Smooth muscle cell (in vitro differentiated cells): ENCODE data around the gene CAMK2A. TPM values are rescaled to one million over a fixed set of nuclear protein-coding genes. Genes with fewer than 3 reads are reported as not detected.

ENCODE experiments used
- DNase-seq: peaks from one replicate; lab custom pipeline; 2025; ENCODE audit not compliant: unreplicated experiment; lab: John Stamatoyannopoulos, UW
- H2AFZ ChIP-seq: fragments of 200-600 bp; sonication (generic); 2 replicates; pipeline ENCODE4 v1.6.0; 2016; ENCODE audit warnings: antibody characterized with exemption, low read depth, mild to moderate bottlenecking
- H3F3A ChIP-seq: fragments of 200-600 bp; sonication (generic); 2 replicates; pipeline ENCODE4 v1.6.0; 2017; ENCODE audit warnings: antibody characterized with exemption, low read depth
- H3K27ac ChIP-seq: fragments of 200-600 bp; sonication (generic); 2 replicates; pipeline ENCODE4 v1.5.1; 2016; ENCODE audit warnings: low read depth, mild to moderate bottlenecking
- H3K27me3 ChIP-seq: fragments of 200-600 bp; sonication (generic); 2 replicates; pipeline ENCODE4 v1.6.1; 2016; ENCODE audit warnings: low read depth, mild to moderate bottlenecking
- H3K36me3 ChIP-seq: fragments of 200-600 bp; sonication (generic); 2 replicates; pipeline ENCODE4 v1.5.1; 2016; ENCODE audit warnings: low read depth
- H3K4me1 ChIP-seq: fragments of 200-600 bp; sonication (generic); 2 replicates; pipeline ENCODE4 v1.5.1; 2016; ENCODE audit warnings: low read depth
- H3K4me2 ChIP-seq: fragments of 200-600 bp; sonication (generic); 2 replicates; pipeline ENCODE4 v1.6.0; 2016; ENCODE audit warnings: mild to moderate bottlenecking
- H3K4me3 ChIP-seq: fragments of 200-600 bp; sonication (generic); 2 replicates; pipeline ENCODE4 v1.5.1; 2016; ENCODE audit warnings: mild to moderate bottlenecking
- H3K79me2 ChIP-seq: fragments of 200-600 bp; sonication (generic); 2 replicates; pipeline ENCODE4 v1.6.0; 2016; ENCODE audit warnings: low read depth, mild to moderate bottlenecking
- H3K9ac ChIP-seq: fragments of 200-600 bp; sonication (generic); 2 replicates; pipeline ENCODE4 v1.6.0; 2016; ENCODE audit warnings: low read depth
- H3K9me3 ChIP-seq: fragments of 200-600 bp; sonication (generic); replicated peaks from 2 replicates; pipeline ENCODE4 v1.5.1; 2016; ENCODE audit warnings: low read depth
- H4K20me1 ChIP-seq: fragments of 200-600 bp; sonication (generic); 2 replicates; pipeline ENCODE4 v1.6.0; 2016; ENCODE audit warnings: low read depth
- WGBS: methylation state at CpG from one replicate; pipeline ENCODE4 v1.1.7; 2016; ENCODE audit warnings: low lambda C conversion rate; 5-methylcytosine and 5-hydroxymethylcytosine counted together
- polyA plus RNA-seq: library from polyadenylated mRNA; unstranded; fragments of >200 nt; fragmentation: Nextera tagmentation; extraction: Ambion mirVana; gene quantifications from 2 replicates; pipeline ENCODE4 v1.2.1, GENCODE V29; 2016
- total RNA-seq: library from RNA; depleted of rRNA; stranded (reverse); fragments of >200 nt; gene quantifications from 2 replicates; pipeline ENCODE4 v1.2.3, GENCODE V29; 2014
- TF ChIP-seq, protein P1 (sequence below): fragments of 200-600 bp; sonication (generic); IDR thresholded peaks from 2 replicates; pipeline ENCODE4 v1.5.1; 2017; ENCODE audit warnings: borderline replicate concordance, mild to moderate bottlenecking, antibody characterized with exemption; ENCODE audit not compliant: insufficient read depth, poor library complexity, severe bottlenecking

The CAMK2A gene
- total and polyA plus RNA-seq, 2 experiments from 2014 or later = 0.83 to 1.6 TPM

DNA sequence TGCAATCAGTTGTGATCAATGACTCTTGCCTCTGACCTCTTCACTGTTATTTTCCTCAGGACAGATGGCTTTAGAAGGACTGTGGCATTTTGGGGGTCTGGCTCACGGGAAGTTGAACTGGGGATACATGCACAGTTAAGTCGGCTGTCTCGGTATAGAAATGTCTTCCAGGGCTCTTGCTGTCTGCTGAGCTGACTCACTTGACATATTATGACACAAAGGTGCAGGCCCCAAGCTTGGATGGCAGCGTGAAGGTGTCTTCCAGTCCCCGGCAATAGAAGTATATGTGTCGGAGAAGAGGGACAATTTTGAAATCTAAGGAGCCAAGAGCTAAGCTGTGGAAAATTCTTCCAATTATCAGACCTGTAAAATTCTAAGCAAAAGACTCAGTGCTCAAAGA, 22.9 kb upstream of the CAMK2A start:
- DNase-seq = no peak
- H3K27ac ChIP-seq = peak overlapping the region; percentile 1
- peaks cover 16% of the 10 kb centered on the region for H3F3A ChIP-seq
- H3K4me3 ChIP-seq = no peak overlapping the region
- H3K4me1 ChIP-seq = peaks cover 8% of the 10 kb centered on the region
- 62% methylated on average over 6 of the region's 6 CpGs for WGBS
- no peak overlapping the region for H3K9ac ChIP-seq
- H4K20me1 ChIP-seq = no peaks in the 10 kb centered on the region
- no peaks in the 10 kb centered on the region for H3K9me3 ChIP-seq
- TF ChIP-seq, protein P1, sequence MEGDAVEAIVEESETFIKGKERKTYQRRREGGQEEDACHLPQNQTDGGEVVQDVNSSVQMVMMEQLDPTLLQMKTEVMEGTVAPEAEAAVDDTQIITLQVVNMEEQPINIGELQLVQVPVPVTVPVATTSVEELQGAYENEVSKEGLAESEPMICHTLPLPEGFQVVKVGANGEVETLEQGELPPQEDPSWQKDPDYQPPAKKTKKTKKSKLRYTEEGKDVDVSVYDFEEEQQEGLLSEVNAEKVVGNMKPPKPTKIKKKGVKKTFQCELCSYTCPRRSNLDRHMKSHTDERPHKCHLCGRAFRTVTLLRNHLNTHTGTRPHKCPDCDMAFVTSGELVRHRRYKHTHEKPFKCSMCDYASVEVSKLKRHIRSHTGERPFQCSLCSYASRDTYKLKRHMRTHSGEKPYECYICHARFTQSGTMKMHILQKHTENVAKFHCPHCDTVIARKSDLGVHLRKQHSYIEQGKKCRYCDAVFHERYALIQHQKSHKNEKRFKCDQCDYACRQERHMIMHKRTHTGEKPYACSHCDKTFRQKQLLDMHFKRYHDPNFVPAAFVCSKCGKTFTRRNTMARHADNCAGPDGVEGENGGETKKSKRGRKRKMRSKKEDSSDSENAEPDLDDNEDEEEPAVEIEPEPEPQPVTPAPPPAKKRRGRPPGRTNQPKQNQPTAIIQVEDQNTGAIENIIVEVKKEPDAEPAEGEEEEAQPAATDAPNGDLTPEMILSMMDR = no peak
- H3K27me3 ChIP-seq = no peaks in the 10 kb centered on the region
- H3K4me2 ChIP-seq = no peak overlapping the region
- no peak overlapping the region for H2AFZ ChIP-seq
- no peaks in the 10 kb centered on the region for H3K36me3 ChIP-seq
- H3K79me2 ChIP-seq = no peaks in the 10 kb centered on the region

DNA sequence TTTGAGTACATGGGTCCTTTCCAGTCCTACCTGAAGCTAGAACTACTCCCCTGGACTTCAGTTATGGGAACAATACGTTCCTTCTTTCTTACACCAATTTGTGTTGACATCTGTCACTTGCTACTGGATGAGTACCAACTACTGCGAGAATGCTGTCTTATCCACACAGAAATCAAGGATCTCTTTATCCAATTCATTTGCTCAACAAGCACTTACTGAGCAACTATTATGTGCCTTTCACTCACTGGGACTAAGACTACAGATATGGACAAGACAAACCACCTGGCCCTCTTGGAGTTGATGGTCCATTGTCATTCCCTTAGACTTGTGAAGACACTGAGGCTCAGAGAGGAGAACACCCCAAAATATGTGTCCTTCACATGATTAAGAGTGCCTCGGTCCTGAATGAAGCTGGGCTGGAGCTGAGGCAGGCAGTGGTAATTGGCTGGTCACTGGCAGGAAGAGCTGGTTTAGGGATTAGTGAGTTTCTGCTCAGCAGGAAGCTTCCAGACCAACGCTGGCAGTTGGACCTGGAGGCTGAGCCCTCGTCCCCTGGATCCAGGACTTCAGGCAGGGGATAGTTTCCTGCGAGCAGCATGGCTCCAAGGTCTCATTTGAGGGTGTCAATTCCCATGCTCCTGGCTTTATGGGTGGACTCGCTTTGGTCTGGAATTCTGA, 21.6 kb upstream of the CAMK2A start:
- Histone ChIP-seq H3K4me1 (peaks cover 6% of the 10 kb centered on the region), H4K20me1 (no peaks in the 10 kb centered on the region), H3K9me3 (no peaks in the 10 kb centered on the region), H3K79me2 (no peaks in the 10 kb centered on the region), H3K27ac (peak overlapping the region; percentile 1), H3K4me2 (no peak overlapping the region), H3K36me3 (no peaks in the 10 kb centered on the region), H3F3A (peaks cover 6% of the 10 kb centered on the region), H3K9ac (no peak overlapping the region), H3K4me3 (no peak overlapping the region), H3K27me3 (no peaks in the 10 kb centered on the region), H2AFZ (no peak overlapping the region)
- WGBS = 70% methylated on average over 7 of the region's 7 CpGs
- no peak for DNase-seq
- TF ChIP-seq, protein P1 = no peak

DNA sequence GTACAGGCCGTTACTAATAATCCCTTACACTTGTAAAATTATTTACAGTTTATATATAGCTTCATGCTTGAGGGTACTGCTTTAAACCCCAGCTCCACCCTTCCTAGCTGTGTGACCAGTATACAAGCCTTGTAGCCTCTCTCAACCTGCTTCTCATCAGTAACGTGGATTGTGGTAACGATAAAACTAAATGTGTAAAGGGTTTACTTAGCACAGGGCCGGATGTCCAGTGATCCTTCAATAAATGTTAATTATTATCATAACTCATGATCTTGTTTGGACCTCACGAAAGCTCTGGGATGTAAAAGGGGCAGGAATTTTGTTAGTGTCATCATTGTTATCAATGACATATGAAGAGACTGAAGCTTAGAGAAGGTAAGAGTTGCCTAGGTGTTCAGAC, 20.7 kb upstream of the CAMK2A start:
- Histone ChIP-seq H3K79me2 (no peaks in the 10 kb centered on the region), H4K20me1 (no peaks in the 10 kb centered on the region), H3K9ac (no peak overlapping the region), H3F3A (peaks cover 8% of the 10 kb centered on the region), H2AFZ (no peak overlapping the region), H3K27me3 (no peaks in the 10 kb centered on the region), H3K36me3 (no peaks in the 10 kb centered on the region), H3K4me2 (no peak overlapping the region), H3K9me3 (no peaks in the 10 kb centered on the region), H3K27ac (peak overlapping the region; percentile 40), H3K4me3 (no peak overlapping the region), H3K4me1 (peaks cover 6% of the 10 kb centered on the region)
- DNase-seq = no peak
- TF ChIP-seq, protein P1 = no peak
- WGBS = 71% methylated on average over 5 of the region's 5 CpGs

DNA sequence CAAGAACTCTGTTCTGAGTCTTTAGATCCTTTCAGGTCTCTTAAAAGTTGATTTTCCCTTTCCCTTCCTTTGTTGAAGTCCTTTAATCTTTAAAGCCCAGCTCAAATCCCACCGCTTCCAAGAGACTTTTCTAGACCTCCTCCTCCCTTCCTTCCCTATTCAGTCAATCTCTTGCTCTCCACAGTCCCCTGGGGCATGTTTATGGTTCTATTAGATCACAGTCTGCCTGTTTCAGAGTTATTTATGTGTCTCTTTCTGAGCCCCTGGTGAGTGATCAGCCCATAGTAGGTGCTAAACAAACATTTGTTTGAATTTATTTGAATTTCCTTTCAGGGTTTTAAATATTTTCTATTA, 20.3 kb upstream of the CAMK2A start:
- no peak overlapping the region for H3K9ac ChIP-seq
- H3K36me3 ChIP-seq = no peaks in the 10 kb centered on the region
- H3K9me3 ChIP-seq = no peaks in the 10 kb centered on the region
- no peak overlapping the region for H3K4me2 ChIP-seq
- peak overlapping the region; percentile 40 for H3K27ac ChIP-seq
- no peaks in the 10 kb centered on the region for H3K27me3 ChIP-seq
- no peaks in the 10 kb centered on the region for H3K79me2 ChIP-seq
- no peak overlapping the region for H2AFZ ChIP-seq
- WGBS = 35% methylated on average over 1 of the region's 1 CpG
- no peak overlapping the region for H3K4me3 ChIP-seq
- H3F3A ChIP-seq = peaks cover 12% of the 10 kb centered on the region
- H3K4me1 ChIP-seq = peaks cover 6% of the 10 kb centered on the region
- TF ChIP-seq, protein P1 = no peak
- H4K20me1 ChIP-seq = no peaks in the 10 kb centered on the region
- no peak for DNase-seq
